ENCODE results near the gene GSK3B. TPM values are rescaled to one million over a fixed set of nuclear protein-coding genes. Genes with fewer than 3 reads are reported as not detected.

The GSK3B gene
- 10 to 100 TPM; 33.4 to 43.2 (median 37.8) TPM for total RNA-seq
- polyA plus RNA-seq = 10 to 100 TPM in 2 of 3 donors, 1 to 10 TPM in 1; 9.1 to 40.5 (median 20.1) TPM
- long read RNA-seq, donor 1, full-length matches to known transcripts = 6 of 12 reads
- long read RNA-seq, donor 1, partial matches to known transcripts = 1 of 12 reads
- long read RNA-seq, donor 1, other reads (novel, unspliced or antisense) = 5 of 12 reads
- long read RNA-seq, donor 2, full-length matches to known transcripts = 7 of 20 reads
- long read RNA-seq, donor 2, partial matches to known transcripts = 8 of 20 reads
- long read RNA-seq, donor 2, other reads (novel, unspliced or antisense) = 5 of 20 reads

DNA sequence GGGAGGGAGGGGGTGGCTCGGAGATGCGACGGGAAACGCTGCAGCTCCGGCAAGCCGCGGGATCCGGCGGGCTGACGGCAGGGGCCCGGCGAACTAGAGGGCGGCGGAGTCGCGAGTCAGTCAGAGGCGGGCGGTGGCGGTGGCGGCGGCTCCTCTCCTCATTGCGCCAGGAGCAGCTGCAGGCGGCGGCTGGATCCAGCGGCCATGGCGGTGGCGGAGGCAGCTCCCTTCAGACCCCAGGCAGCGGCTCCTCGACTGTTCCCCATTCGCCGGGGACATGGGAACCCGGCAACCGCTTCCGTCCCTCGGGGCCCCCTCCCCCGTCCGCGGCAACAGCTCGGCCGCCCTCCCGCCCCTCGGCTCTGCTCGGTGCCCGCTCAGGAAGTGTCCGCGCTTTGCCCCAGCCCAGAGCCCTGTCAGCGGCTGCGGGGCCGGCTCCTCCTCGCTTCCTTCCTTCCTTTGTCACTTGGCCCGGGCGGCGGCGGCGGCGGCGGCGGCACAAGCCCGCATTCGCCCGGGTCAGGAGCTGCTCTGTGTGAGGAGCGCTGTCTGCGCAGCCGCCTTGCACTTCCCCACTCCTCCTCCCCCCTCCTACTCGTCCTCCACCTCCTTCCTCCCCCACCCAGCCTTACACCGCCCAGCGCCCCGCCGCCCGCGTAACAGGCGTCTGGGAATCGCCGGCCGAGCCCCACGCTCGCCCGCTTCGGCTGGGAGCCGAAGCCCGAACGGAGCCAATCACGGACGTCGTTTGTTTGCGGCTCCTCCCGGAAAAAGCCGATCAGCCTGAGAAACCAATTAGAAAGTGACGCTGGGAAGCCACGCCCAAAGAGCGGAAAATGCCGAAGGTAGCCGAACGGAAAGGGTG lies at the start of gene GSK3B:
GSK3B (minus strand) TSS at position 537 of the 865 bp plus-strand sequence. CDS start 1,013 bp downstream, outside the sequence.
- peak; percentile 80 to 85 (median 82) for ATAC-seq
- TF ChIP-seq, protein P1, sequence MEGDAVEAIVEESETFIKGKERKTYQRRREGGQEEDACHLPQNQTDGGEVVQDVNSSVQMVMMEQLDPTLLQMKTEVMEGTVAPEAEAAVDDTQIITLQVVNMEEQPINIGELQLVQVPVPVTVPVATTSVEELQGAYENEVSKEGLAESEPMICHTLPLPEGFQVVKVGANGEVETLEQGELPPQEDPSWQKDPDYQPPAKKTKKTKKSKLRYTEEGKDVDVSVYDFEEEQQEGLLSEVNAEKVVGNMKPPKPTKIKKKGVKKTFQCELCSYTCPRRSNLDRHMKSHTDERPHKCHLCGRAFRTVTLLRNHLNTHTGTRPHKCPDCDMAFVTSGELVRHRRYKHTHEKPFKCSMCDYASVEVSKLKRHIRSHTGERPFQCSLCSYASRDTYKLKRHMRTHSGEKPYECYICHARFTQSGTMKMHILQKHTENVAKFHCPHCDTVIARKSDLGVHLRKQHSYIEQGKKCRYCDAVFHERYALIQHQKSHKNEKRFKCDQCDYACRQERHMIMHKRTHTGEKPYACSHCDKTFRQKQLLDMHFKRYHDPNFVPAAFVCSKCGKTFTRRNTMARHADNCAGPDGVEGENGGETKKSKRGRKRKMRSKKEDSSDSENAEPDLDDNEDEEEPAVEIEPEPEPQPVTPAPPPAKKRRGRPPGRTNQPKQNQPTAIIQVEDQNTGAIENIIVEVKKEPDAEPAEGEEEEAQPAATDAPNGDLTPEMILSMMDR (IDR thresholded peaks at IDR 0.05) = no peak
- 0 to 1% (median 1%) methylated on average over 70 to 94 of the region's 94 CpGs for WGBS, 3 donors
- peak within 1 kb of the TSS; percentile 96 for H3K4me3 ChIP-seq
- H3K27ac ChIP-seq = peak within 1 kb of the TSS; percentile 100
- no peaks in the 10 kb centered on the region for H3K9me3 ChIP-seq
- no peaks in the 10 kb centered on the region for H3K27me3 ChIP-seq (ENCODE audit: insufficient read depth in 3 of 3, low read length in 2 of 3)
- intact Hi-C loops (cut with DNase I) = loop anchor here (5.0 to 10.0 kb wide), 2 partner anchors 88 to 199 kb away; no protein-coding TSS in a partner anchor
- peaks cover 23% of the 10 kb centered on the region for H3K4me1 ChIP-seq
- DNase-seq = no peak
- H3K36me3 ChIP-seq (ENCODE audit: insufficient read depth in 1 of 2, low read depth in 1 of 2) = peaks cover 0 to 3% of the 10 kb centered on the region in 2 donors

DNA sequence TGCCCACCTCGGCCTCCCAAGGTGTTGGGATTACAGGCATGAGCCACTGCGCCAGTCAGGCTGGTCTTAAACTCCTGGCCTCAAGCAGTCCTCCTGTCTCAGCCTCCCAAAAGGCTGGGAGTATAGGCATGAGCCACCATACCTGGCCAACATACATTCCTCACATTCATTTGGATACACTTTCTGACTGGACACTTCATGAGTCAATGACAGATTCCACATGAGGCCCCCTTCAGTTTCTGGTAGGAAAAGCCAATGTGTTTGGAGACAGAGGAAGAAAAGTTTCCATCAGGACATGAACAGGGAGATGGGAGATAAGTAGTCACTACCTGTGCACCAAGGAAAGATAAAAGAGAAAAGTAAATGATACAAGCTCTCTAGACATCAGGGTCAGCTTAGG lies 49.4 kb upstream of the GSK3B start:
- Histone ChIP-seq H3K36me3 (ENCODE audit: insufficient read depth in 1 of 2, low read depth in 1 of 2) (no peaks in the 10 kb centered on the region), H3K27me3 (ENCODE audit: insufficient read depth in 3 of 3, low read length in 2 of 3) (no peaks in the 10 kb centered on the region), H3K27ac (no peak overlapping the region), H3K4me3 (no peak overlapping the region), H3K9me3 (no peaks in the 10 kb centered on the region), H3K4me1 (peaks cover 13% of the 10 kb centered on the region)
- ATAC-seq = no peak
- intact Hi-C loops (cut with DNase I) = no loop called here
- 90 to 100% (median 97%) methylated on average over 2 of the region's 2 CpGs for WGBS, 3 donors
- TF ChIP-seq, protein P1 (IDR thresholded peaks at IDR 0.05) = no peak
- no peak for DNase-seq

DNA sequence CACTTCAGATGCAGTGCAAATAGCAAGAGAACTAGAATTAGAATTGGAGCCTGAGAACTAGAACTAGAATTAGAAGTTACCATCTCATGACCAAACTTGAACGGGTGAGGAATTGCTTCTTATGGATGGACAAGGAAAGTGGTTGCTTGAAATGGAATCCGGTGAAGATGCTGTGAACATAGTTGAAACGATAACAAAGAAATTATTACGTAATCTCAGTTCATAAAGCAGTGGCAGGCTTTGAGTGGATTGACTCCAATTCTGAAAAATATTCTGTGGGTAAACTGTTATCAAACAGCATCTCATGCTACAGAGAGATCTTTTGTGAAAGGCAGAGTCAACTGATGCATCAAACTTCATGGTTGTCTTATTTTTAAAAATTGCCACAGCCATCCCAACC lies 48.0 kb upstream of the GSK3B start:
- ATAC-seq = no peak
- Histone ChIP-seq H3K27ac (no peak overlapping the region), H3K27me3 (ENCODE audit: insufficient read depth in 3 of 3, low read length in 2 of 3) (no peaks in the 10 kb centered on the region), H3K36me3 (ENCODE audit: insufficient read depth in 1 of 2, low read depth in 1 of 2) (no peaks in the 10 kb centered on the region), H3K9me3 (no peaks in the 10 kb centered on the region), H3K4me1 (peaks cover 2% of the 10 kb centered on the region), H3K4me3 (no peak overlapping the region)
- DNase-seq = no peak
- TF ChIP-seq, protein P1 (IDR thresholded peaks at IDR 0.05) = no peak
- 74 to 92% (median 92%) methylated on average over 4 of the region's 4 CpGs for WGBS, 3 donors
- intact Hi-C loops (cut with DNase I) = no loop called here

GRCh38 chr3:120140098-120140742 lies 46.0 kb upstream of the GSK3B start:
- TF ChIP-seq, protein P1 (IDR thresholded peaks at IDR 0.05) = no peak
- Histone ChIP-seq H3K4me1 (no peaks in the 10 kb centered on the region), H3K9me3 (no peaks in the 10 kb centered on the region), H3K27ac (no peak overlapping the region), H3K4me3 (no peak overlapping the region), H3K27me3 (ENCODE audit: insufficient read depth in 3 of 3, low read length in 2 of 3) (no peaks in the 10 kb centered on the region), H3K36me3 (ENCODE audit: insufficient read depth in 1 of 2, low read depth in 1 of 2) (no peaks in the 10 kb centered on the region)
- ATAC-seq (no peak), DNase-seq (no peak)
- WGBS, 3 donors = 97% methylated on average over 52 of the region's 52 CpGs
- intact Hi-C loops (cut with DNase I) = no loop called here
